Activated CD4-positive, alpha-beta T cell treated with anti-CD3 and anti-CD28 coated beads, Interleukin-2, amount 50 U/mL, for 1 hour (primary cell): ENCODE measurements around the gene PBX3.

Experiments
- DNase-seq: peaks from one replicate; pipeline ENCODE4 v3.0.0-alpha.2; 2020

The PBX3 gene

GRCh38 chr9:125953314-125954019 lies 206.3 kb downstream of the PBX3 start:
- DNase-seq: no peak

GRCh38 chr9:125956102-125956501 lies 208.9 kb downstream of the PBX3 start:
- no peak for DNase-seq

DNA sequence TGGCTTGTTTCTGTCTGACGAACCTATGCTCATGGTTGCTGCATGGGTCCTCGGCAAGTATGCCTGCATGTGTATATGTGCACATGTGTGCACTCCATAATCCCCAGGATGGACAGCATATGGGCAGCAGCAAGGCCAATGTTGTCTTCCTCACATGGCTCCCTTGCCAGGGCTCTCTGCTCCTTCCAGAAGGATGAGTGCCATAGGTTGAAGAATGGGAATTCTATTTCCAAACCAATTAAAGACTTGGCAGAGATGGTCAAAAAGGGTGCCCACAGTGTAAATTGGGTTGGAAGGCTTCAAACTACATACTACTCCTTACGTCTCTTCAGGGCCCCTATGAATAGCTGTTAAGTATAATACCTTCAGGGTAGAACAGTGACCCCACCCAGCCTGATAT lies 212.1 kb downstream of the PBX3 start:
- no peak for DNase-seq

GRCh38 chr9:125959951-125960619 lies 212.9 kb downstream of the PBX3 start:
- DNase-seq: no peak

DNA sequence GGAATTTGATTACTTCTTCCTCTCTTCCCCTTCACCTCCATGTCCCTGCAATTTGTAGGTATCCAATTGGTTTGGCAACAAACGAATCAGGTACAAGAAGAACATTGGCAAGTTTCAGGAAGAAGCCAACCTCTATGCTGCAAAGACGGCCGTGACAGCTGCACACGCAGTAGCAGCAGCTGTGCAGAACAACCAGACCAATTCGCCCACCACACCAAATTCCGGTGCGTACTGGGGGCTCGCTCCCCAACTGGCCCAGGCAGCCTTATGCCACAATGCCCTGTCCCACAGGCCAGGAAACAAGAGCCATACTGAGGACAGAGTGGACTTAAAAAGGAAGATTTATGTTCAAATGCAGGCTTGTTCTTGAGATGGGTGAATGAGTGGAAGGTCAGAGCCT lies 213.5 kb downstream of the PBX3 start:
- DNase-seq: no peak

DNA sequence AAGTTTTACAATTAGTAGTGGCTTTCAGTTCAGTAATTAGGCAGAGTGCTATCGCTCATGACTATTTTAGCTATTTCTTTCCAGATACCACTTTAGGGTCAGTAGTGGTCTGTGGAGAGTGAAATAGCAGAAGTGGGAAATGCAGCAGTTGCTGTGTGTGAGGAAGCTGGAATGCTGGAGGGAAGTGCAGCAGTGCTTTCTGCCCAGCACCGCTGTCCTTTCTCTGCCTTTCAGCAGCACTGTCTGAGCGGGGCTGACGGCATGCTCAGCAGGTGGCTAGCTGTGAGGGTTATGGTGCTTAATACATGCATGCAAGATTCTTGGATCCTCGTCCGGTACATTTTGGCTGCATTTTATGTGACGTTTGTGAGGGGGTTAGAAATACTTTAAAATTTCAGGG lies 213.9 kb downstream of the PBX3 start:
- no peak for DNase-seq

GRCh38 chr9:125963932-125964331 lies 216.8 kb downstream of the PBX3 start:
- no peak for DNase-seq

DNA sequence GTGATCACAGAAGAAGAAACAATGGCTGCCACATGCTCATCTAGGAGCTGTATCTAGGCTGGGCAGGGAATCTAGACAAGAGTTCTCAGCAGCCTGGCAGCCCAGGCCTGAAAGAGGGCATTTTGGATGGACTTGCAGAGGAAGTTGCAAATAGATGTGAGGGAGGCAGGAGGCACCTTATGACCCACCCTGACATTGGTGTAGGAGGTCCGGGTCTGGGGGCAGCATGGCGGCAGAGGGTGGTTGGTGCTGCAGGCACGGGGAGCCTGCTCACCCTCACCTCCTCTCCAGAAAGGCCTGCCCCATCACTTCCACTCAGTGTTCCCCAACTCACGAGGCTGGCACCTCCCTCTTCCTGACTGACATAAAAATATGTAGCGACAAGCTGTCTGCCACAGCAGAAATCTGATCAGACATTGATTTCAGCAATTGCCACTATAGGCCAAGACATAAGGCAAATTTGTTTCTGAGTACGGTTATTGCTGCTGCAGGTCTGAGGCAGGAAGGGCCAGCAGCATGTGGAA lies 217.6 kb downstream of the PBX3 start:
- DNase-seq: no peak

DNA sequence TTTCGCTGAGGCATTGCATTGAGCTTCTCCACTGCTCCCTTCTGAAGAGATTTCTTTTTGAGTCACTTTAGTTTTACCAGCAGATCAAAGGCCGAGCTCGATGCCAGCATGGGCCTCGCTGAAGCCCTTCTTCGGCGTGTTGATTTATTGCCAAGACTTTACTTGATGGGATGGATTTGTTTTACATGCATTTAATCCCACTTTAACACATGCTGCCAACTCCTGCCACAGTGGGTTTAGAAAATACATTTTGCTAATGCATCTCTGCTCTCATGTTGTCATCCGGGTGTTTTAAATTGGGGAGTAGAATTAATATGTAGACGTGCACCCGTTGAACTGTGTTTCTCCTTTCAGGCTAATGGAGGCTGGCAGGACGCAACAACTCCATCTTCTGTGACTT lies 218.3 kb downstream of the PBX3 start:
- DNase-seq: no peak

- DNase-seq: no peak
Measured at GRCh38 chr9:125966466-125966865, 219.3 kb downstream of the PBX3 start.

DNA sequence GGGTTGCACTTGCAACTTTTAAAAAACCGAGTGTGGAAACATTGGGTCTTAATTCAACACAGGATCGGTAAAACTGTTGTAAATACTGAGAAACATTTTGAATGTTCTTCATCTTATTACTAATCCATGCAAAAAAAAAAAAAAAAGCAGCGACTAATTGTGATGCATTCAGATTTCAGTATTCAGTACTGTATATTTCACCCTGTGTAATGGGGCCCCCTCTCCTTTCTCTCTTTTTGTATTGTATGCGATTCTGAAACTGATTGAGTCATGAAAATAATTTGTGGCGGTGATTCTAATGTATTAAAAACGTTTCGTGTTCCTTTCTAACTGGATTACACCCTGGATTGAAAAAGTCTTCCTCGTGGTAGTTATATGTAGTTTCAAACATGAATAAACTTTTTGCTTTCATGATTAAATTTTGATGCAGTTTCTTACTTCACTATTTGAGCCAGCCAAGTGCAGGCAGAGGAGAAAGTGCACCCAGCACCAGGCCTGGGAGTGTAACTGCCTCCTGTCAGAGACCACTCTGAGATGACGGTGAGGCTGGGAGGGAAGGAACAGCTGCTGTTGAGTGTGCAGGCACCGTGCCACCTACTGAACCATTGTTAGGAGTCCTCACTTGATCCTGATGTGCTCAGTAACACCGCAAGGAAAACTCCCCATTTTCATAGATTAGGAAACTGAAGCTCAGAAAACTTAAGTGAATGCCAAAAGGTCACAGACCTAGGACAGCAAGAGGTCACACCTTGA lies 220.0 kb downstream of the PBX3 start:
- no peak for DNase-seq

- DNase-seq: no peak
Measured at GRCh38 chr9:125968714-125969374, 221.7 kb downstream of the PBX3 start.

DNA sequence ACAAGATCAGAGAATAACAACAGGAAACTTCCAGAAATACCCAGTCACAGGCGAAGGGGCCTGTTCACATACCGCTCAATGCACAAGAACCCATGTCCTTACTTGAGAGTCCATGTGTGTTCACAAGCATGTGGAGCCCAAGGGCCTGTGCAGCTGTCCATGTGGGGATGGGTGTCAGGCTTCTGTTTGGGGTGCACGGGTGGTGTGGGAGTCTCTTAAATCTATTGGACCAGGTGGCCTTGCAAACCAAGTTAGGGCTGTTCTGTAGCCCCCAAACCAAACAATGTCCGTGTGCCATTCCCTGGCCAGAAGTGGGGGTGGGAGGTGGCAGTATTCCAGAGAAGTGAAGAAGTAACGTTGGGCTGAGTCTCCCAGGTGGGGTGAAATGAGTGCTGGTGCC lies 222.3 kb downstream of the PBX3 start:
- no peak for DNase-seq

DNA sequence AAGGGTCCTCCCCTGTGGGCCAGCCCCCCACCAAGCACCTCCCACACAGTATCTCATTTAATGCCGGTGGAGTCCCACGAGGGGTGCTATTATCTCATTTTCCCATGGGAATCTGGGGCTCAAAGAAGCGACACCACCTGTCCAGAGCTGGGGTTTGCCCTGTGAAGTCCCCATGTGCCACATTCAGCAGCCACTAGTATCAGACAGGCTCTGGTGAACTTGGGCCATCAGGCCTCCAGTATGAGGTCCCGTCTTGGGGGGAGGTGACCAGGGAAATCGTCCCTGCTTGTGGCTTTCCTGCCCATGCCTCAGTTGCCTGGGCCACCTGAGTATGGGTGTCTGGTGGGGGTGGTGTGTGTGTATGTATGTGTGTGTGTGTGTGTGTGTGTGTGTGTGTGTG lies 222.7 kb downstream of the PBX3 start:
- DNase-seq: no peak

- DNase-seq: no peak
Measured at GRCh38 chr9:125970340-125970739, 223.2 kb downstream of the PBX3 start.

DNA sequence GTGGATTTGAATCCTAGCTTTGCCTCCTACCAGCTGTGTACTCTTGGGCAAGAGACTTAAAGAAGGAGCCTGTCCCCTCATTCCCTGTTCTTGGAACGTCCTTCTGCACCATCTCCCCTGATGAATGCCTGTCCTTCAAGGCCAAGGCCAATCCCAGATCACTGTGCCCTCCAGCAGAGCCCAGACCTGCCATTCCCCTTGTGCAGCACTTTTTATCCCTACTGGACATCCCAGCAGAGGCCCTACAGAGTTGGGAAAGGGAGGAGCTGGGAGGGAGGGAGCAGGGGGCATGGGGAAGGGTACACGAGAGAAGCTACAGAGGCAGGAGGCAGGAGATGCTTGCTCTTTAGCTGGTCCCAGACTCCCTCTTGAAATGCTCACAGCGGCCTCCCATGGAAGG lies 223.9 kb downstream of the PBX3 start:
- no peak for DNase-seq

- no peak for DNase-seq
Measured at GRCh38 chr9:125972012-125972729, 225.0 kb downstream of the PBX3 start.

DNA sequence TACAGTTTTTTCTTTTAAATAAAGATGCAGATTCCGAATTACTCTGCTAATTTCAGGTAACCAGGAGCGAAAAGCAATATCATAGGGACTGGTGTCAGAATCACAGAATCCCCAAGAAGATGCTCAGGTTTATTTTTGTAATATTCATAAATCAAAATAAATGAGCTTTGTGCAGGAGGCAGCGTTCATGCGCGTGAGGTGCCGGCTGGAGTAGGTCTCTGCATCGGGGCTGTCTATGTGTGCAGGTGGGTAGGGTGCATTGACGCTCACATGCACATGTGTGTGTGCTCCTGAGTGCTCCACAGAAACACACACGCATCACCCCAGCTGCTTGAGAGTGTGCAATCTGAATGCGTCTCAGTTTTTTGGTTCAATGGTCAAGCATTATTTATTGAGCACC lies 226.4 kb downstream of the PBX3 start:
- no peak for DNase-seq

GRCh38 chr9:125974705-125975104 lies 227.5 kb downstream of the PBX3 start:
- no peak for DNase-seq

DNA sequence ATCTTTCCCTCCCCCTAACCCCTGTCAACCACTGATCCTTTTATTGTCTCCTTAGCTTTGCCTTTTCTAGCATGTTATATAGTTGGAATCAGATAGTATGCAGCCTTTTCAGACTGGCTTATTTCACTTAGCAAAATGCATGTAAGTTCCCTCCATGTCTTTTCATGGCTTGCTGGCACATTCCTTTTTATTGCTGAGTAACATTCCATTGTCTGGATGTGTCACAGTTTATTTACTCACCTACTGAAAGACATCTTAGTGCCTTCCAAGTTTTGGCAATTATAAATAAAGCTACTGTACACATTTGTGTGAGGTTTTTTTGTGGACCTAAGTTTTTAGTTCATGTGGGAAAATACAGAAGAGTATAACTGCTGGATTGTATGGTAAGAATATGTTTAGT lies 230.1 kb downstream of the PBX3 start:
- no peak for DNase-seq

- no peak for DNase-seq
Measured at GRCh38 chr9:125979383-125979782, 232.2 kb downstream of the PBX3 start.

DNA sequence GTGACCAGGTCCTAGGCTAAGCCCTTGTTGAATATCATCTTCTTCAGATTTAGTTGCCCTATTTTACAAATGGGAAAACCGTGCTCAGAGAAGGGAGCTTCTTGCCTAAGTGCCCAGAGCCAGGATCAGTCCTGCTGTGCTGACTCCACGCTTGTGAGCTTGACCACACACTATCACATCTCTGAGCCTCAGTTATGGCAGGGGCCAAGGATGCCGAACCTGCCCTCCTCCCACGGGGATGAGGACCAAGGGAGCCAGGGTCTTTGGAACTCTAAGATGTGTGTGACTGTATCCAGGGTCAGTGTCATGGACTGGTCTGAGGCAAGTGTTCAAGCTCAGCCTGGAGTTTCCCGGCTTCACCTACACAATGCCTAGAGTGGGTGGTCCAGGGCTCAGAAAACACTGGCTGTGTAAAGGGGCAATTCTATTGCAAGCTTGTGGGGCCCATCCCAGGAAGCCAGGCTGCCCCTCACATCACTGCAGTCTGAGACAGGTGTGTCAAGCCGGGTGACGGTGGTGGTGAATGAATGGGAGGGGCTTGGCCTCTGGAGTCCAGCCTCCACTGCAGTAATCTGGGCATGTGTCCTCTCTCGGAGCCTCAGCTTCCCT lies 235.7 kb downstream of the PBX3 start:
- no peak for DNase-seq
